Liver (tissue), 9 donors: Measurements from ENCODE around the gene SHISAL1. TPM values are rescaled to one million over a fixed set of nuclear protein-coding genes. Genes with fewer than 3 reads are reported as not detected.

ENCODE experiments used
- DNase-seq: peaks from one replicate; pipeline ENCODE4 v3.0.0-alpha.2; 2017; ENCODE audit warnings: low spot score
- H3K27ac ChIP-seq, 2 donors: one replicate each; pipeline ENCODE4 v1.7.0; 2013; ENCODE audit warnings: inconsistent platforms in 2 of 2, low read length in 2 of 2, control low read depth in 1 of 2, low read depth in 1 of 2, mild to moderate bottlenecking in 1 of 2
- H3K27me3 ChIP-seq, 4 donors: one replicate each; pipeline versions ENCODE4 v1.6.1 to v1.7.0; 2013; ENCODE audit warnings: low read length in 3 of 4, inconsistent platforms in 1 of 4, mild to moderate bottlenecking in 1 of 4, moderate library complexity in 1 of 4; ENCODE audit not compliant: control insufficient read depth in 4 of 4, insufficient read depth in 4 of 4
- H3K36me3 ChIP-seq, 4 donors: one replicate each; pipeline versions ENCODE4 v1.6.1 to v1.7.0; 2013; ENCODE audit warnings: low read length in 3 of 4, mild to moderate bottlenecking in 3 of 4, low read depth in 1 of 4, moderate library complexity in 1 of 4; ENCODE audit not compliant: control insufficient read depth in 4 of 4, insufficient read depth in 3 of 4
- H3K4me1 ChIP-seq, 4 donors: one replicate each; pipeline versions ENCODE4 v1.6.1 to v1.7.0; 2013; ENCODE audit warnings: low read length in 3 of 4, mild to moderate bottlenecking in 3 of 4, moderate library complexity in 1 of 4; ENCODE audit not compliant: control insufficient read depth in 4 of 4, insufficient read depth in 4 of 4
- H3K4me3 ChIP-seq, 3 donors: one replicate each; pipeline versions ENCODE4 v1.6.1 to v1.7.0; 2013; ENCODE audit warnings: low read length in 3 of 3, control low read depth in 1 of 3, low read depth in 1 of 3, mild to moderate bottlenecking in 1 of 3
- H3K9ac ChIP-seq, 2 donors: one replicate each; pipeline ENCODE4 v1.7.0; 2013; ENCODE audit warnings: low read length in 2 of 2, mild to moderate bottlenecking in 2 of 2, moderate library complexity in 2 of 2, control low read depth in 1 of 2, low read depth in 1 of 2
- H3K9me3 ChIP-seq, 4 donors: one replicate each; pipeline versions ENCODE4 v1.6.1 to v1.7.0; 2013; ENCODE audit warnings: low read length in 3 of 4; ENCODE audit not compliant: control insufficient read depth in 4 of 4
- EGR1 ChIP-seq, 2 donors: IDR thresholded peaks; 2 replicates each; pipeline ENCODE4 v1.6.1; 2016 to 2018; ENCODE audit warnings: antibody characterized with exemption in 2 of 2, low read depth in 2 of 2
- FOXA1 ChIP-seq: IDR thresholded peaks from 2 replicates; pipeline ENCODE4 v1.6.1; 2016; ENCODE audit warnings: antibody characterized with exemption
- FOXA2 ChIP-seq: IDR thresholded peaks from 2 replicates; pipeline ENCODE4 v1.6.1; 2016; ENCODE audit warnings: antibody characterized with exemption
- GABPA ChIP-seq, 2 donors: IDR thresholded peaks in 1 of 2; conservative IDR thresholded peaks in 1 of 2; 2 replicates each; pipeline ENCODE4 v1.6.1; 2016; ENCODE audit warnings: antibody characterized with exemption in 2 of 2, mild to moderate bottlenecking in 1 of 2, moderate library complexity in 1 of 2
- HNF4A ChIP-seq, 2 donors: conservative IDR thresholded peaks; 2 replicates each; pipeline ENCODE4 v1.6.1; 2016; ENCODE audit warnings: antibody characterized with exemption in 2 of 2, mild to moderate bottlenecking in 2 of 2
- HNF4G ChIP-seq: IDR thresholded peaks from 2 replicates; pipeline ENCODE4 v1.6.1; 2016; ENCODE audit warnings: antibody characterized with exemption
- JUND ChIP-seq, 2 donors: IDR thresholded peaks; 2 replicates each; pipeline ENCODE4 v1.6.1; 2016; ENCODE audit warnings: antibody characterized with exemption in 2 of 2
- NR2F2 ChIP-seq: IDR thresholded peaks from 2 replicates; pipeline ENCODE4 v1.6.1; 2016; ENCODE audit warnings: antibody characterized with exemption
- RAD21 ChIP-seq, 2 donors: IDR thresholded peaks; 2 replicates each; pipeline ENCODE4 v1.6.1; 2016; ENCODE audit warnings: antibody characterized with exemption in 2 of 2, mild to moderate bottlenecking in 2 of 2
- RXRA ChIP-seq, 2 donors: IDR thresholded peaks; 2 replicates each; pipeline ENCODE4 v1.6.1; 2017 to 2018; ENCODE audit warnings: antibody characterized with exemption in 2 of 2, mild to moderate bottlenecking in 1 of 2
- SP1 ChIP-seq: IDR thresholded peaks from 2 replicates; pipeline ENCODE4 v1.6.1; 2018; ENCODE audit warnings: antibody characterized with exemption, mild to moderate bottlenecking
- TAF1 ChIP-seq: conservative IDR thresholded peaks from 2 replicates; pipeline ENCODE4 v1.6.1; 2016; ENCODE audit warnings: antibody characterized with exemption, mild to moderate bottlenecking
- YY1 ChIP-seq: IDR thresholded peaks from 2 replicates; pipeline ENCODE4 v1.6.1; 2016; ENCODE audit warnings: antibody characterized with exemption, mild to moderate bottlenecking
- WGBS: extraction: QIAGEN DNeasy Blood & Tissue Kit; methylation state at CpG from one replicate; pipeline ENCODE4 v1.1.7; 2013; 5-methylcytosine and 5-hydroxymethylcytosine counted together
- polyA plus RNA-seq, 2 donors: library from polyadenylated mRNA; stranded (reverse) in 1 of 2; unstranded in 1 of 2; fragments of 200-250 nt in 1 of 2; fragments of >200 nt in 1 of 2; fragmentation: Nextera tagmentation in 1 of 2; extraction: Ambion mirVana in 1 of 2; gene quantifications; one replicate each; pipeline versions ENCODE4 v1.2.1 to v1.2.3, GENCODE V29; 2013 to 2015
- total RNA-seq, 2 donors: library from RNA; depleted of rRNA; stranded (reverse); fragments of >200 nt; gene quantifications; one replicate each; pipeline ENCODE4 v1.2.3, GENCODE V29; 2014
- TF ChIP-seq, protein P1 (sequence below): IDR thresholded peaks from 2 replicates; pipeline ENCODE4 v1.6.1; 2016; ENCODE audit warnings: antibody characterized with exemption, mild to moderate bottlenecking
- TF ChIP-seq, protein P2 (sequence below): IDR thresholded peaks from 2 replicates; pipeline ENCODE4 v1.6.1; 2016; ENCODE audit warnings: antibody characterized with exemption
- TF ChIP-seq, protein P3 (sequence below): fragments of 150-350 bp; IDR thresholded peaks from 2 replicates; pipeline ENCODE4 v1.5.1; 2017; ENCODE audit warnings: improper control_type of control experiment, low read depth, low read length; ENCODE audit not compliant: missing input control
- TF ChIP-seq, protein P4 (sequence below): IDR thresholded peaks from 2 replicates; pipeline ENCODE4 v1.6.1; 2016; ENCODE audit warnings: antibody characterized with exemption
- TF ChIP-seq, protein P5 (sequence below): IDR thresholded peaks from 2 replicates; pipeline ENCODE4 v1.6.1; 2016; ENCODE audit warnings: antibody characterized with exemption
- donor health status: healthy.
- donor health status: healthy.
- donor health status: healthy.
- donor health status: healthy.
- donor health status: healthy.

Gene SHISAL1
- total and polyA plus RNA-seq, 4 donors, result 0.07 to 0.17 (median 0.13) TPM

DNA sequence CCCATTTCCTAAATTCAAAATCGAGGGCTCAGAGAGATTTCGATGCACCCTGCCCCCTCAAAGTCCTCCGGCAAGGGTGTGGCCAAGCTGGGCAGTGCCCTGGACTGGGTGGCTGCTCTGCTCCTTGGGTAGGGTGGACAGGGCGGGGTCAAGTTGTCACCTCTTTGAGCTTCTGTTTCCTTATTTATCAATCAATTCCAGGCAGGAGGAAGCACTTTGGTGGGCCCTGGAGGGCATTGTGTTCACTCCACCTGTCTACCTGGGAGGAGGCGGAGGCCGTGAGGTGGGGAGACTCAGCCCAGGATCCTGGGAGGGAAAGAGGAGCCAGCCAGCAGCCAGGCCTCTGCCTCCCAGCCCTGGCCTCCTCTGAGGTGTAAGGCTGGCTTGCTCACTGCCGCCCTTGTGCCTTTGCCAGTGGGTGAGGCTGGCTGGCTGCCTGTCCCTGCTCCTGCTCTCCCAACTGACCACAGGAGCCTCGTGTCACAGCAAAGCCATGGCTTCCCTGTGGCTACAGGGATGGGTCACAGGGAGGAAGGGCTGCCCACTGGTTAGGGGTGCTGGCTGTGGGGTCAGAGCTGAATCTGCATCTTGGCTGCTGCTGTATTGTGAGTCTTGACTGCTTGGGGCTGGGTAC, 25.5 kb upstream of the SHISAL1 start:
- no peak for DNase-seq
- peaks cover 0 to 3% (median 0%) of the 10 kb centered on the region in 4 donors for H3K4me1 ChIP-seq
- no peak overlapping the region for H3K4me3 ChIP-seq
- WGBS, result 72% methylated on average over 8 of the region's 8 CpGs
- TF ChIP-seq FOXA1 (no peak), JUND (IDR thresholded peaks at IDR 0.05) (no peak), HNF4A (conservative IDR thresholded peaks at IDR 0.05) (no peak), YY1 (no peak), EGR1 (IDR thresholded peaks at IDR 0.05; ENCODE audit: low read depth in 2 of 2) (no peak), GABPA (IDR thresholded peaks at IDR 0.05 in 1 of 2, conservative IDR thresholded peaks at IDR 0.05 in 1 of 2) (no peak), TAF1 (no peak)
- TF ChIP-seq, protein P1, sequence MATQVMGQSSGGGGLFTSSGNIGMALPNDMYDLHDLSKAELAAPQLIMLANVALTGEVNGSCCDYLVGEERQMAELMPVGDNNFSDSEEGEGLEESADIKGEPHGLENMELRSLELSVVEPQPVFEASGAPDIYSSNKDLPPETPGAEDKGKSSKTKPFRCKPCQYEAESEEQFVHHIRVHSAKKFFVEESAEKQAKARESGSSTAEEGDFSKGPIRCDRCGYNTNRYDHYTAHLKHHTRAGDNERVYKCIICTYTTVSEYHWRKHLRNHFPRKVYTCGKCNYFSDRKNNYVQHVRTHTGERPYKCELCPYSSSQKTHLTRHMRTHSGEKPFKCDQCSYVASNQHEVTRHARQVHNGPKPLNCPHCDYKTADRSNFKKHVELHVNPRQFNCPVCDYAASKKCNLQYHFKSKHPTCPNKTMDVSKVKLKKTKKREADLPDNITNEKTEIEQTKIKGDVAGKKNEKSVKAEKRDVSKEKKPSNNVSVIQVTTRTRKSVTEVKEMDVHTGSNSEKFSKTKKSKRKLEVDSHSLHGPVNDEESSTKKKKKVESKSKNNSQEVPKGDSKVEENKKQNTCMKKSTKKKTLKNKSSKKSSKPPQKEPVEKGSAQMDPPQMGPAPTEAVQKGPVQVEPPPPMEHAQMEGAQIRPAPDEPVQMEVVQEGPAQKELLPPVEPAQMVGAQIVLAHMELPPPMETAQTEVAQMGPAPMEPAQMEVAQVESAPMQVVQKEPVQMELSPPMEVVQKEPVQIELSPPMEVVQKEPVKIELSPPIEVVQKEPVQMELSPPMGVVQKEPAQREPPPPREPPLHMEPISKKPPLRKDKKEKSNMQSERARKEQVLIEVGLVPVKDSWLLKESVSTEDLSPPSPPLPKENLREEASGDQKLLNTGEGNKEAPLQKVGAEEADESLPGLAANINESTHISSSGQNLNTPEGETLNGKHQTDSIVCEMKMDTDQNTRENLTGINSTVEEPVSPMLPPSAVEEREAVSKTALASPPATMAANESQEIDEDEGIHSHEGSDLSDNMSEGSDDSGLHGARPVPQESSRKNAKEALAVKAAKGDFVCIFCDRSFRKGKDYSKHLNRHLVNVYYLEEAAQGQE, result no peak
- TF ChIP-seq, protein P2, sequence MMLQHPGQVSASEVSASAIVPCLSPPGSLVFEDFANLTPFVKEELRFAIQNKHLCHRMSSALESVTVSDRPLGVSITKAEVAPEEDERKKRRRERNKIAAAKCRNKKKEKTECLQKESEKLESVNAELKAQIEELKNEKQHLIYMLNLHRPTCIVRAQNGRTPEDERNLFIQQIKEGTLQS, result no peak
- no peak overlapping the region for H3K9ac ChIP-seq
- H3K27ac ChIP-seq, result no peak overlapping the region
- H3K27me3 ChIP-seq, result no peaks in the 10 kb centered on the region
- no peaks in the 10 kb centered on the region for H3K36me3 ChIP-seq
- H3K9me3 ChIP-seq, result no peaks in the 10 kb centered on the region

DNA sequence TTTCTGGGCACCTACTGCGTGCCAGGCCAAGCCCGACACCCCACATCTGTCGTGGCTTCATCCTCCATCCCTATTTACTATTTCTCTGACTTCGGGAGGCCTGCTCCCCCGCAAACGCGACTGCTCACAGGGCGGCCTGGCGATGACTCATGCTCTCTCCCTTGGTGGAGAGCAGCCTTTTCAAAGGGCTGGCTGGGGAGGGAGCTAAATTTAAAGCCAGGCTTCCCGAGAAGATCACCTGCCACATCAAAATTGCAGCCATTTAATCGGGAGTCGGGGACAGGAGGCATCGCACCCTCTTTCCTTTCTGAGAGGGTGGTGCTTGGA, 24.9 kb upstream of the SHISAL1 start:
- 60% methylated on average over 13 of the region's 13 CpGs for WGBS
- no peak overlapping the region for H3K4me3 ChIP-seq
- H3K36me3 ChIP-seq, result no peaks in the 10 kb centered on the region
- H3K27ac ChIP-seq, result no peak overlapping the region
- H3K27me3 ChIP-seq, result peaks cover 0 to under 1% (median 0%) of the 10 kb centered on the region in 4 donors
- TF ChIP-seq TAF1 (no peak), EGR1 (IDR thresholded peaks at IDR 0.05; ENCODE audit: low read depth in 2 of 2) (no peak), HNF4G (no peak), YY1 (no peak), SP1 (no peak), FOXA1 (no peak), GABPA (IDR thresholded peaks at IDR 0.05 in 1 of 2, conservative IDR thresholded peaks at IDR 0.05 in 1 of 2) (no peak), FOXA2 (no peak), RXRA (IDR thresholded peaks at IDR 0.05) (no peak), NR2F2 (no peak), RAD21 (IDR thresholded peaks at IDR 0.05) (no peak), JUND (IDR thresholded peaks at IDR 0.05) (no peak), HNF4A (conservative IDR thresholded peaks at IDR 0.05) (no peak)
- TF ChIP-seq, protein P3, sequence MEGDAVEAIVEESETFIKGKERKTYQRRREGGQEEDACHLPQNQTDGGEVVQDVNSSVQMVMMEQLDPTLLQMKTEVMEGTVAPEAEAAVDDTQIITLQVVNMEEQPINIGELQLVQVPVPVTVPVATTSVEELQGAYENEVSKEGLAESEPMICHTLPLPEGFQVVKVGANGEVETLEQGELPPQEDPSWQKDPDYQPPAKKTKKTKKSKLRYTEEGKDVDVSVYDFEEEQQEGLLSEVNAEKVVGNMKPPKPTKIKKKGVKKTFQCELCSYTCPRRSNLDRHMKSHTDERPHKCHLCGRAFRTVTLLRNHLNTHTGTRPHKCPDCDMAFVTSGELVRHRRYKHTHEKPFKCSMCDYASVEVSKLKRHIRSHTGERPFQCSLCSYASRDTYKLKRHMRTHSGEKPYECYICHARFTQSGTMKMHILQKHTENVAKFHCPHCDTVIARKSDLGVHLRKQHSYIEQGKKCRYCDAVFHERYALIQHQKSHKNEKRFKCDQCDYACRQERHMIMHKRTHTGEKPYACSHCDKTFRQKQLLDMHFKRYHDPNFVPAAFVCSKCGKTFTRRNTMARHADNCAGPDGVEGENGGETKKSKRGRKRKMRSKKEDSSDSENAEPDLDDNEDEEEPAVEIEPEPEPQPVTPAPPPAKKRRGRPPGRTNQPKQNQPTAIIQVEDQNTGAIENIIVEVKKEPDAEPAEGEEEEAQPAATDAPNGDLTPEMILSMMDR, result no peak
- TF ChIP-seq, protein P4, sequence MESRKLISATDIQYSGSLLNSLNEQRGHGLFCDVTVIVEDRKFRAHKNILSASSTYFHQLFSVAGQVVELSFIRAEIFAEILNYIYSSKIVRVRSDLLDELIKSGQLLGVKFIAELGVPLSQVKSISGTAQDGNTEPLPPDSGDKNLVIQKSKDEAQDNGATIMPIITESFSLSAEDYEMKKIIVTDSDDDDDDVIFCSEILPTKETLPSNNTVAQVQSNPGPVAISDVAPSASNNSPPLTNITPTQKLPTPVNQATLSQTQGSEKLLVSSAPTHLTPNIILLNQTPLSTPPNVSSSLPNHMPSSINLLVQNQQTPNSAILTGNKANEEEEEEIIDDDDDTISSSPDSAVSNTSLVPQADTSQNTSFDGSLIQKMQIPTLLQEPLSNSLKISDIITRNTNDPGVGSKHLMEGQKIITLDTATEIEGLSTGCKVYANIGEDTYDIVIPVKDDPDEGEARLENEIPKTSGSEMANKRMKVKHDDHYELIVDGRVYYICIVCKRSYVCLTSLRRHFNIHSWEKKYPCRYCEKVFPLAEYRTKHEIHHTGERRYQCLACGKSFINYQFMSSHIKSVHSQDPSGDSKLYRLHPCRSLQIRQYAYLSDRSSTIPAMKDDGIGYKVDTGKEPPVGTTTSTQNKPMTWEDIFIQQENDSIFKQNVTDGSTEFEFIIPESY, result no peak
- TF ChIP-seq, protein P5, sequence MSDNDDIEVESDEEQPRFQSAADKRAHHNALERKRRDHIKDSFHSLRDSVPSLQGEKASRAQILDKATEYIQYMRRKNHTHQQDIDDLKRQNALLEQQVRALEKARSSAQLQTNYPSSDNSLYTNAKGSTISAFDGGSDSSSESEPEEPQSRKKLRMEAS, result no peak
- TF ChIP-seq, protein P1, result no peak
- TF ChIP-seq, protein P2, result no peak
- H3K4me1 ChIP-seq, result peaks cover 0 to 3% (median 0%) of the 10 kb centered on the region in 4 donors
- H3K9ac ChIP-seq, result no peak overlapping the region
- no peak for DNase-seq
- no peaks in the 10 kb centered on the region for H3K9me3 ChIP-seq
